HG03135 (cell line): ENCODE data around the gene HJV.
A peak's percentile ranks its signal among the peaks of the same experiment; 100 is the strongest.
"Not testable (repeated sequence)": the region's sequence is repeated elsewhere in the genome, so short reads cannot be mapped to it uniquely, and the experiment has no call there.

Source experiments
- ATAC-seq: cut with Tn5 transposase; IDR thresholded peaks from one replicate; pipeline ENCODE4 v1.9.1; 2021; ENCODE audit warnings: mild to moderate bottlenecking, moderate library complexity; ENCODE audit not compliant: unreplicated experiment

HJV gene, protein sequence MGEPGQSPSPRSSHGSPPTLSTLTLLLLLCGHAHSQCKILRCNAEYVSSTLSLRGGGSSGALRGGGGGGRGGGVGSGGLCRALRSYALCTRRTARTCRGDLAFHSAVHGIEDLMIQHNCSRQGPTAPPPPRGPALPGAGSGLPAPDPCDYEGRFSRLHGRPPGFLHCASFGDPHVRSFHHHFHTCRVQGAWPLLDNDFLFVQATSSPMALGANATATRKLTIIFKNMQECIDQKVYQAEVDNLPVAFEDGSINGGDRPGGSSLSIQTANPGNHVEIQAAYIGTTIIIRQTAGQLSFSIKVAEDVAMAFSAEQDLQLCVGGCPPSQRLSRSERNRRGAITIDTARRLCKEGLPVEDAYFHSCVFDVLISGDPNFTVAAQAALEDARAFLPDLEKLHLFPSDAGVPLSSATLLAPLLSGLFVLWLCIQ

DNA sequence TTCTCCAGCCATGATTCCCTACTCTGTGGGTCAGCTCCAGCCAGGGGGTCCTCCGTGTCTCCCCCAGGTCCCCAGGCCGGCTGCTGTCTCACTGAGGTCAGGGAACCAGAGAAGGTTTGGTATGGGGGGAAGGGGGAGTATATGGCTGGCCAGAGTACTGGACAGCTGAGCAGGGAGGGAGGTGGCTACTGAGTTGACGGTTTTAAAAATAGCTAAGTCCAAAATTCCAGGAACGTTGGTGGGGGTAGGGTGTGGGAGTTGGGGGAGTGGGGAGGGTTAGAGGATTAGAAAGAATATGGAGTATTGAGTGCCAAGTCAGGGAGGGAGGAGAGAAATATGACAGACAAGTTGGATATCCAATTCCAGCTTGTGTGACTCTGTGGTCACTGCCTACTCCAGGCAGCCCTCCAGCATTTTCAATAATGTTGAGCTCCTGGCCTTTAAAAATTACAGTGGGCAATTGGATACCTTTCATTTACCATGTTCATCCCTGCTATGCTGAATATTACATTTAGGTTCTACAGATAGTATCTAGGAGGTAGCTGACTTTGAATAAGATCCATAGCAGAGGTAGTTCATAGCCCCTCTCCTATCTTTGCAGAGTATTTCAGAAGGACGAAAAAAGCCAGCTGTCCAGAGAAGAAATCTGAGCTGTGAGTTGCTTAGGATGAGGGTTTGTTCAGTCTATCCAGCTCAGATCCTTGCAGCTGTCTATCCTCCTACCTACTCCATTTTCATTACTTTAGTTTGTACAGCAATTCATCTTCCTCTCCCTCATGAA, at the start of gene HJV:
HJV (minus strand) TSS at position 114 of the 781 bp plus-strand sequence. CDS start 1,504 bp downstream, outside the sequence.
- ATAC-seq: no peak

DNA sequence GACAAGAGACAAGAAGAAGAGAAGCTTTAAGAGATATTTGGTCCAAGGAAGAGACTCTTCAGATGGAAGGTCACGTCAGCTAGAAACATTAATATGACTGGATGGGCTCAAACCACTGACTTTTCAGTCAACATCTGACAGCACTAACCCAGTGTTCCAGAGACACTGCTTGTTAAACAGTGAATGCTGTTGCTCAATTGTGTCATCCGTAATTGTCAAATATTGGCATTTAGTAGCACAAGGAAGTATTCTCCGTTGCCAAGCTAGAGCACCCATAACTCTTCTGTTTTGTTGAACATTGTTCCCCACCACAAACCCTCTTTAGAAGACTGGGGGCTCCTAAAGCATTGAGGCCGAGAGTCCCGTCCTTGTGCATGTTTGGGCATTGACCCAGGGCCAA, 37.6 kb upstream of the HJV start:
- ATAC-seq: not testable (repeated sequence)

DNA sequence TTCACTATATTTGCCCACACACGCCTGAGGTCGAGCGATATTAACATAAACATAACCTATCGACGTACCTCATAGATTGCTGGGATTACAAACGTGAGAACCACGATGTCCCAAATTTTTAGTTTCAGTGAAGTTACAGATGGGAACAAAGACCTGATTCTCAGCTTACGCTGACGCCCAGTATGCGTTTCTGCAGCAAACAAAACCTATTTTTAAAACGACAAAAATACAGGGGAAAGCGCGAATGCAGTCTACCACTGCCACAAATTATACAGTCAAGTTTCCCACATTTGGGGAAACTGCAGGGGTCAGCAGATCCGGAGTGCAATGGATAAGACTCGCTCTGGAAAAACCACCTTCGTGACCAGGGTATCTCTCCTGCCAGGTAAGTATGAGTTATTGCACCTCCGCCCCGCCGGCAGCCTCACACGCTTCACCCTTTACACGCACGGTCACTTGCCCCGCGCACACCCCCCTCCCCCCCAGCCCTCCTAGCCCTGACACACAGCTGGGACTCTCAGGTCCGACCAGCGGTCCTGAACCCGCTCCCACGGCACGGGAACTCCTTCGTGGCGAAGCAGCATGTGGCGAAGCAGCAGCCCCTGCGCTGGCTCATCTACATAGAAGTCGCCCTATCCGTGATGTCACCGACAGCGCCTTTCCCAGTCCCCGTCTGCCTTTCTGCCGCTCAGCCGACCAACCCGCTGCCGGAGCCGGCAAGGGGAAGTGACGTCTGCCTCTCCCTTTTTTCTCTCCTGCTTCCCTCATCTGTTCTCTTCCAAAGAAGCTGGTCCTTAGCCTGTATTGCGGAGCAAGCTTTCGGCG, 30.5 kb upstream of the HJV start:
- peak; percentile 58 for ATAC-seq

DNA sequence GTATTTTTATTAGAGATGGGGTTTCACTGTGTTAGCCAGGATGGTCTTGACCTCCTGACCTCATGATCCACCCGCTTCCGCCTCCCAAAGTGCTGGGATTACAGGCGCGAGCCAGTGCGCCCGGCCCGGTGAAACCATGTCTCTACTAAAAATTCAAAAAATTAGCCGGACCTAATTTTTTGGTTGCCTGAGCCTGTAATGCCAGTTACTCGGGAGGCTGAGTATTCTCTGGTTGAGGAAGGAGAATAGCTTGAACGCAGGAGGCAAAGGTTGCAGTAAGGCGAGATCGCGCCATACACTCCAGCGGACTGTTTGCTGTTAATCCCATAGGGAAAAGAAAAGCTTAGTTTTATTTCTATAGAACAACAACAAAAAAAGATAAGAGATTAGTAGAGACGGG, 29.9 kb upstream of the HJV start:
- peak; percentile 15 for ATAC-seq

DNA sequence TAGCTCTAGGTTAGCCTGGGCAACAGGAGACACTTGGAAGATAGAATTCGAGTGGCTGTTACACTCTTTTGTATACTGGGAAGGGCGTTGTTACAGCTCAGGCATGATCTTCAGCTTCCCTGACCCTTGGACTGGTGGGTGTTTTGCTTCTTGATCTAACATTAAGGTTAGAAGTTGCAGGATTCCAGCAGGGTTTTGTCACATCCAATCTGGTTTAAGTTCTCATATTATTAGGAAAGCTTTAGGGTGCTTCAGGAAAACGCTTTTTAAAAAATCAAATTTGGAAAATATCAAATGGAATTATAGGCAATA, 29.1 kb upstream of the HJV start:
- ATAC-seq: not testable (repeated sequence)

DNA sequence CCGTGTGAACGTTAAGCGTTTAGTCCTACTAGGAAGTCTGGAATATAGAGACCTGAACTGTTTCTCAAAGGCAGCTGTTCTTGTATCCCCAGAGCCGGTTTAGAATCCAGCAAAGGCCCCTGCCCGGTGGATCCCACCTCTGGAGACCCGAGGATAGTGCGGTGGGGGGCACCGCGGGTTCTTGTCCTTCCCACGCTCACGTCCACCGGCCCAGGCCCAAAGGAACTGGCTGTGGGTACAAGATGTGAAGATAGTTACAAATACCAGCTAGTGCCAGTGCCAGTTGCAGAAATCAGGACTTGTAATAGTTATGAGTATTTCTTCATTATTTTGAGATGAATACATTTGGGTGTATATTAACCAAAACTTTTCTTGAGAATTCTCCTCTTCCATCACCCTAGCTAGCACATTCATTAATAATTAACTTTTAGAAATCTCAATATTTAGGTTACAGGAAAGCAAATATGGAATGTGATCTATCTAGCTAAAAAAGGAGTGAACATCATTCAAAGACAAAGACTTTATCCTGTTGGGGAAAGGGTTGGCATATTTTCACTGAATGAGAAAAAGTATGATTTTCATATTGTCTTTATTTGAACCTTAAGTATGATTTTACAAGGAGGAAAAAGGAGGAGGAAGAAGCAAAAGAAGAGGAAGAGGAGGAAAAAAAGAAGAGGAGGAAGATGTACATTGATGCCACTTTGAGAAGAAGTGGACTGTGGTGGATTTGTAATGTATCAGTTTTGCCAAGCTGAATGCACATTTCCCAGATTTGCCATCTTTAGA, 28.5 kb upstream of the HJV start:
- ATAC-seq: not testable (repeated sequence)

DNA sequence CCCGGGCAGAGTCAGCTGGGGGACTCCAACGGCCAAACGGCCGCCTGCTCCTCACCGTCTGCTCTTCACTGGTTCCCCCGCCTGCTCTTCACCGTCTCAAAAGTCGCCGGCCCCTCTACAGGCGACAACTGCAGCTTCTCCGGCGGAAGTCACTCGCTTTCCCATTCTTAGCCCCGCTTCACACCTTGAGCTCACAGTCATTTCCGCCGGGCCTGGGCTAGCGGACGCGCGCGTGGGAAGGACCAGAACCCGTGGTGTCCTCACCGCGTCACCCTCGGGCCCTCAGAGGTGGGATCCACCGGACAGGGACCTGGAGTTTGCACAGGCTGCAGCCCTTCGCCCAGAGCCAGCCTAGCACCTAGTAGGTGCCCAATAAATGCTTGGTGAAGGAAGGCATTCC, 27.9 kb upstream of the HJV start:
- no peak for ATAC-seq

DNA sequence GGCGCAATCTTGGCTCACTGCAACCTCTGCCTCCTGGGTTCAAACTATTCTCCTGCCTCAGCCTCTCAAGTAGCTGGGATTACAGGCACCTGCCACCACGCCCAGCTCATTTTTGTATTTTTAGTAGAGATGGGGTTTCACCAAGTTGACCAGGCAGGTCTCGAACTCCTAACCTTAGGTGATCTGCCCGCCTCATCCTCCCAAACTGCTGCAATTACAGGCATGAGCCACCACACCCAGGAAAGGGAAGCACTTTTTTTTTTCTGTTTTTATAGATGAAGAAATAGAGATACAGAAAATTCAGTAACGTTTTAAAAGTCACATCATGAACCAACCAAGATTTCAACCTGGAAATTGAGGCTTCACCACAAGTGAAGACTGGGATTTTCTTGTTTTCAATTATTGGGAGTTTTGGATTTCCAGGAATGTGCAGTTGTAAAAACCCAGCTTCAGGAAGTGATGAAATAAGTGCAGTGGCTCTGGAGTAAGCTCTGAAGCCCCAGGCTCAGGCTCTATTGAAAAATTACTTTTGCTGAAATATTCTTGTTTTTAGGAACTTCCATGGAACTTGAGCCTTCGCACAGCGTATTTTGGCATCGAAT, 27.1 kb upstream of the HJV start:
- not testable (repeated sequence) for ATAC-seq

DNA sequence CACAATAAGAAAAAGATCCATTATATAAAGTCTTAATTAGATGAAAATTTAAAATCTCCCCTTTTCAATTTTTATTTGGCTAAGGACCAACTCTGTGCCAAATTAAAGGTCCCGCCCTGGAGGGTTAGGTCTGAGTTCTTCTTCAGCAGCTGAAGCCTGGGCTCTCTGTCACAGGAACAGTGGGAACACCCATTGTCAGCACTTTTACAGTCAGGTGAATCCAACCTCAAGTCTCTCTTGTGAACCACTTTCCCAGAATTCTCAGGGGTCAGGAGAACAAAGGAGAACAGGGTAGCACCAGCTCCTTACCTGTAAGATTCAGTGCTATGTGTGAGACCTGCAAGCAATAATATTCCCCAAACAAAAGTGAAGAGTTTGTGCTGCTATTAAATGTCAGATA, 25.1 kb upstream of the HJV start:
- ATAC-seq: no peak

DNA sequence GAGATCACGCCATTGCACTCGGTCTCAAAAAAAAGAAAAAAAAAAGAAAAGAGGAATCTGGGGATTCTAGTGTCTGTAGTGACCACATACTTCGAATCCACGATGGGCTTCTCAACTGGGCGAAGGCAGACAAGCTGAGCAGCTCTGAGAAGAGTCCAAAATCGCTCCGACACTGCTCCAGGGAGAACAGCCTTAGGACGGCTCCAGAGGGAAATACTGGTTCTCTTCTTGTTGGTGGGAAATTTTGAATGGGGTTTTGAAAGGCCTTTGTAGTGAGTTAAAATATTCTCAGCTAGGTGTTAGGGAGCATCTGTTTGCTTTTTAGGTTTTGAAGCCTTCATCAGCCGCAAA, 18.3 kb upstream of the HJV start:
- no peak for ATAC-seq

DNA sequence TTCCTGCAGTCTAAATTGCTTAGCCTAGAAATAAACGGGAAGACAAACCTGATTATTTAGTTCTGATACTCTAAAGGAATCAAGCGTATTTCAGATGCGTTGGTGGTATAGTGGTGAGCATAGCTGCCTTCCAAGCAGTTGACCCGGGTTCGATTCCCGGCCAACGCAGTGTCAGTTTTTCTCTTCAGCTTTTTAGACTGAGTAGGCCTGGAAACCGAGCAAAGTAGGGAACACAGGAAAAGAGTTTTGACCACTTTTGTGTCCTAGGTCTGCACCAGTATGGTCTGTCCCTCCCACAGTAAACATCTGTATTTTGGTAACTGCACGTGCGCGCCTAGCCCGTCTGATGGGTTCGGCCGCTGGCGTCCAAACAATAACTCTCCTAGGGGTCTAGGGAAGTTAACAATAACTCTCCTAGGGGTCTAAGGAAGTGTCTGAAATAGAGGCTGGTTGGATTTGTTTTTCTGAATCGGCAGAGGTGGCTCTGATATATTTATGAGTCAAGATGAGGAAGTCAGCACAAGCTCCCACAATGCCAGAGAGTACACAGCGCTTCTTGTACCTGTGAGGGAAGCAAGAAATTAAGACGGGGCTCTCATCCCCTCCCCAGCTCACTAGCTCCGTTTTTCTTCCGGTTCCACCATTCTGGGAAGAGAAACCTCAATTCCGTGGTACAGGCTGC, 15.6 kb upstream of the HJV start:
- peak; percentile 33 for ATAC-seq

DNA sequence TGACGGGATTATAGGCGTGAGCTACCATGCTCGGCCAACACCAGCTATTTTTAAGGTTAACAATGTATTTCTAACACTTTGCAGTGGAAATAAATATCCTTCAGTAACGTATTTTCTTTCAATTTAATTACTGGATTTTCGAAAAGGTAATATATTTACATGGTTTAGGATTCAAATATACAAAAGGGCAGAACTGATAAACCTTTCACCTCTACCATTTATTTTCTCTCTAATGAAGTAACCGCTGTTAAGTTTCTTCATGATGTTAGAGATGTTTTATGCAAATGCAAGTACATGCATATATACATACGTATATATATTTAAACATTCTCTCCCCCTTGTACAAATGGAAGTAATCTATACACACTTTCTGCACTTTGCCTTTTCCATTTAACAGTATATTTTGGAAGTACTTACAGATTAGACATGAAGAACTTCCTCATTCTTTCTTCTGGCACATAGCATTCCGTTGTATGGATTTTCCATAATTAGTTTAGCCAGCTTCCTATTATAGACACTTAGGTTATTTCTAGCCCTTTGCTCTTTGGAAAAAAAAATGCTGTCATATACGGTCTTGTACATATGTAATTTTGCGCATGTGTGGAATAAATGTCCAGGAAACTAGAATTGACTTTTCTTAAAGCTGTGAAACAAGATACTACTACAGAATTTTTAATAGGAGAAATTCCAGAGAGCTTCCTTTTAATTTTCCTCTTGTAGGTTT, 14.9 kb upstream of the HJV start:
- ATAC-seq: no peak

DNA sequence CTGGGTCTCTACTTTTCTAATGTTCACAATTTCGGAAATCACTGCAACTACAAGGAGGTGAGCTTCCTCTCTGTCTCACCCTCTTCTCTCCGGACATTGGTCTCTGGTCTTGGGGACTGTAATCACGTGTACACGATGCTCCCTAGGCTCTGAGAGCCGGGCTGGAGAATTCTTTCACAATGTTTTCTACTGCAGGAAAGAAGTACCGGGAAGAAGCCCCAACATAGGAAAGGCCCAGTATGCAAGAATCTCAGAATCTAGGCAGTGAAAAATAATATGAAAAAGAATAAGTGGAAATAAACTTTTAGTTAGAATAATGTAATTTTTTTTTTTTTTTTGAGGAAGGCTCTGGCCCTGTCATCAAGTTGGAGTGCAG, 13.5 kb upstream of the HJV start:
- ATAC-seq: no peak

DNA sequence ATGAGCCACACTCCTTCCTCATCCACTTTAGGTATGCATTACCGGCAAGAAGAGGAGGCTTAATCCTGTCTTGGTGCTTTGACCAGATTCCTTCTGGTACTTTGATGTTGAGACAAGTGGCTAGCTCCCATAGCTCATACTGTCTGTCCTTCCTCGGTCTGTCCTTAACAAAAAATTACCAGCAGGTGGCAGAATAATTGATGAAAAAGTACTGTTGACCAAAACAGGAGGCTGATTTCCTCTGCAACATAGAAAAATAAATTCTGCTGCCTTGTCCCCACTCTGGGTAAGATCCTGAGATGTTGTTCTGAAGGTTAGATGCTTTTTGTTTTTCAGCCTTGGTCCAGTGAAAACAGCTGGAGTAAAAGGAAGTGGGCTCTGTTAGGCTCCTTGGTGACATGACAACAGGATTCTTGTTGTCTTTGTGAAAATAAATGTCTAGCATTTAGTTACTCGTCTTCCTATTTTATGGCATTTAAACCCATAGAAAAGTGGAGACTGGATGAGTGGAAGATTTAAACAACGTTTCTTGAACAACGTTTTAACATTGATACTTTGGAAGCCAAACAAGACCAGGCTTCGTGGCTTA, 11.2 kb upstream of the HJV start:
- no peak for ATAC-seq

DNA sequence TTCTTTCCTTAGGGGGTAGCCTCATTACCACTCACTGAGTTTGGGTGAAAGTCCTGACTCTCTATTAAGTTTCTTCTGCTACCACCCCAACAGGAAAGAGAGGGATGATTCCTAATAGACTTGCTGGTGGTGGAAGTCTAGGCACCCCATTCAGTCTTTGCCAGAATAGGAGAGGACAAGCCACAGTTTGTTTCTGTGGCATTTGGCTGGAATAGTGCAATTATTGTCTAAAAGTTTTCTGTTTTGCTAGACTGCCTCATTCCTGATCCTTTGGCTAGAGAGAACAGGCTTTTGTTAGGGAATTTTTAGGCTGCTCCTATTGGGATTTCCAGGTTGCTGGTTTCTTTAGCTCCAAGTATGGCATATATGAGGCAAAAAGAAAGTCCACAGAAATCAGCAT, 9.9 kb upstream of the HJV start:
- no peak for ATAC-seq

DNA sequence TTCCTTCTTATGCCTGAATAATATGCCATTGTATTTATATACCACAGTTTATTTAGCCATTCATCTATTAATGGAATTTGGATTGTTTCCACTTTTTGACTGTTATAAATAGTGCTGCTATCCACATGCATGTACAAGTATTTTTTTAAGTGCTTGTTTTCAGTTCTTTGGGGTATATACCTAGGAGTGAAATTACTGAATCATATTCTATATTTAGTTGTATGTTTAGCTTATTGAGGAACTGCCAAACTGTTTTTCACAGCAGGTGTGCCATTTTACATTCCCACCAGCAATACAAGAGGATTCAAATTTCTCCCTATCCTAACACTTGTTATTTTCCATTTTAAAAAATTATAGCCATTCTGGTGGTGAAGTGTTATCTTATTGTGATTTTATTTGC, 7.6 kb upstream of the HJV start:
- no peak for ATAC-seq

DNA sequence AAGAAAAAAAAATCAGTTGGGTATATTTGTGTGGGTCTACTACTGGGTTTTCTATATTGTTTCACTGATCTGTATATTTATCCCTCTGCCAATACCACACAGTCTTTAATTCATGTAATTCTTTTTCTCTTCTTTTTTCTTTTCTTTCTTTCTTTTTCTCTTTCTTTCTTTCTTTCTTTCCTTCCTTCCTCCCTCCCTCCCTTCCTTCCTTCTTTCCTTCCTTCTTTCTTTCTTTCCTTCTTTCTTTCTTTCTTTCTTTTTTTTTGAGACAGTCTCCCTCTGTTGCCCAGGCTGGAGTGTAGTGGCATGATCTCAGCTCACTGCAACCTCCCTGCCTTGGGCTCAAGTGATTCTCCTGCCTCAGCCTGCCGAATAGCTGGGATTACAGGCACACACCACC, 5.1 kb upstream of the HJV start:
- not testable (repeated sequence) for ATAC-seq

DNA sequence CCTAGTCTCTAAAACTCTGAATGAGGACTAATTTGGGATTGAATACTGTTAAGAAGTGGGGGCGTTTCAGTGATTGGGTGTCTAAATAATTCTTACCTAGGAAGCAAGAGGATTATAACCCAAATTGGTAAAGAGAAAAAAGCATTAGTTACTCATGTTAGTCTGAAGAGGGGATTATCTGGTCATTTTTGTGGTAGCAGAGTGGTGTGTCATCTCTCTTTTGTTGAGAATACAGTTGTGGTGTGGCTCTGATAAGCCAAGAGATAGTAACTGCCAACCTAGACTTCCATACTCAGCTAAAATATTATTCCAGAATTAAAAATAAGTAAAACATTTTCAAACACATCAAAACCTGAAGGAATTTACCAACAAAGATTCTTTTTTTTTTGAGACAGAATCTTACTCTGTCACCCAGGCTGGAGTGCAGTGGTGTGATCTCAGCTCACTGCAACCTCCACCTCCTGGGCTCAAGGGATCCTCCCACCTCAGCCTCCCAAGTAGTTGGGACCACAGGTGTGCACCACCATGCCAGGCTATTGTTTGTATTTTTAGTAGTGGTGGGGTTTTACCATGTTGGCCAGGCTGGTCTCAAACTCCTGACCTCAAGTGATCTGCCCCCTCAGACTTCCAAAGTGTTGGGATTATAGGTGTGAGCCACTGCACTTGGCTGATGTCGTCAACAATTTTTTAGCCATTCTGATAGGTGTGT, 4.4 kb upstream of the HJV start:
- not testable (repeated sequence) for ATAC-seq
